ENCODE measurements around the gene ARHGAP26.
A peak's percentile ranks its signal among the peaks of the same experiment; 100 is the strongest.

Gene ARHGAP26

GRCh38 chr5:143155455-143155854 lies 385.3 kb downstream of the ARHGAP26 start:
- DNase-seq = no peak

- no peak for DNase-seq
These were observed 385.9 kb downstream of the ARHGAP26 start for GRCh38 chr5:143156086-143156485.

- DNase-seq = no peak
These were observed 386.4 kb downstream of the ARHGAP26 start for GRCh38 chr5:143156572-143156971.

- no peak for DNase-seq
These were observed 388.9 kb downstream of the ARHGAP26 start for GRCh38 chr5:143159031-143159430.

- DNase-seq = no peak
These were observed 391.8 kb downstream of the ARHGAP26 start for GRCh38 chr5:143161885-143162540.

GRCh38 chr5:143162810-143163209 lies 392.6 kb downstream of the ARHGAP26 start:
- no peak for DNase-seq

GRCh38 chr5:143164557-143164956 lies 394.4 kb downstream of the ARHGAP26 start:
- DNase-seq = no peak

GRCh38 chr5:143165049-143165880 lies 395.1 kb downstream of the ARHGAP26 start:
- DNase-seq = no peak

- no peak for DNase-seq
These were observed 395.9 kb downstream of the ARHGAP26 start for GRCh38 chr5:143166090-143166489.

- no peak for DNase-seq
These were observed 396.7 kb downstream of the ARHGAP26 start for GRCh38 chr5:143166661-143167420.

- DNase-seq = no peak
These were observed 398.1 kb downstream of the ARHGAP26 start for GRCh38 chr5:143168171-143168741.

- no peak for DNase-seq
These were observed 399.0 kb downstream of the ARHGAP26 start for GRCh38 chr5:143168921-143169810.

- DNase-seq = no peak
These were observed 399.9 kb downstream of the ARHGAP26 start for GRCh38 chr5:143170104-143170503.

- no peak for DNase-seq
These were observed 400.8 kb downstream of the ARHGAP26 start for GRCh38 chr5:143170977-143171376.

- no peak for DNase-seq
These were observed 402.6 kb downstream of the ARHGAP26 start for GRCh38 chr5:143172739-143173138.

- DNase-seq = no peak
These were observed 403.1 kb downstream of the ARHGAP26 start for GRCh38 chr5:143173139-143173889.

GRCh38 chr5:143174714-143175398 lies 404.7 kb downstream of the ARHGAP26 start:
- DNase-seq = no peak

GRCh38 chr5:143176048-143176447 lies 405.9 kb downstream of the ARHGAP26 start:
- DNase-seq = no peak

- DNase-seq = peak; percentile 37
These were observed 407.2 kb downstream of the ARHGAP26 start for GRCh38 chr5:143177263-143177983.

GRCh38 chr5:143179126-143179740 lies 409.1 kb downstream of the ARHGAP26 start:
- no peak for DNase-seq
